GM12865 (cell line): ENCODE measurements around the gene VWA8.

Source experiments
- DNase-seq: peaks from one replicate; pipeline ENCODE4 v3.0.0; 2010; ENCODE audit warnings: low read depth
- H3K4me3 ChIP-seq: 2 replicates; pipeline ENCODE4 v1.5.1; 2011; ENCODE audit warnings: mild to moderate bottlenecking, low read depth, low read length, control low read depth
- CTCF ChIP-seq: IDR thresholded peaks from 2 replicates; pipeline ENCODE4 v1.5.1; 2011; ENCODE audit warnings: low read length, control low read depth, low read depth, inconsistent platforms; ENCODE audit not compliant: insufficient read depth; ENCODE audit errors: missing control alignments

VWA8 gene

GRCh38 chr13:41533266-41534052, 427.4 kb downstream of the VWA8 start:
- TF ChIP-seq CTCF = no peak
- no peak for DNase-seq

GRCh38 chr13:41528021-41528420, 432.9 kb downstream of the VWA8 start:
- H3K4me3 ChIP-seq = no peak overlapping the region
- TF ChIP-seq CTCF = no peak
- no peak for DNase-seq

More at GRCh38 chr13:41533266-41534052, 427.4 kb downstream of the VWA8 start:
- H3K4me3 ChIP-seq = no peak overlapping the region

GRCh38 chr13:41520660-41521630, 440.0 kb downstream of the VWA8 start:
- TF ChIP-seq CTCF = no peak
- no peak overlapping the region for H3K4me3 ChIP-seq
- DNase-seq = no peak

DNA sequence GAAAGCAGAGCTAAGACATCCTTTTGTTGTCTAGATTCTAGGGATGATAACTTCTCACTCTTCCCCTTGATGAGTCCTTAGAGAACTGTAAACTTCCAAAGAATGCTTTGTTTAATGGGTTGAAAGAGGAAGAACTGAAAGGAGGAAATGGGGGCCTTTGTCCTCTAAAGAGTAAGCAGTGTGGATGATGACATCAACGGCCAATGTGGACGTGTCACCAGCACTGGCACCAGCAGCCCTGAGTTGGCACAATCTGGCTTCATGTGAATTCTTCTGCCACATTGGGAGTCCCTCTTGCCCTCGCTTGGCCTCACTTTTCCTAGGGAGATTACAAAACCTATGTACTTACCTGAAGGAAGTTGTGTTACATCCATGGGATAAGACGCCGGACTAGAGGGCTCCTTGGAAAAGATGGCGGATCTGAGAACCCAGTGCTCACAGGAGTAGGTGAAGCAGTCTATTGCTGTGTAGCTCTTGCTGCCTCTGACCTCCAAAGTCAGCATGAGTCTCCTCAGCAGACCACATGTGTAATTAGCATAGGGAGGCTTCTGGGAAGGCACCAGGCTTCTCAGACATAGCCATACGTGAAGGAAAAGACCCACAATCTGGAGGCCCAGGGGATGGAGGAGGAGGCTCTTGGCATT, 440.8 kb downstream of the VWA8 start:
- DNase-seq = no peak
- TF ChIP-seq CTCF = no peak
- no peak overlapping the region for H3K4me3 ChIP-seq
